GM23338 (cell line): ENCODE results near the gene OR5K3.

ENCODE experiments used
- CTCF ChIP-seq, 2 experiments: fragments of 200-600 bp in 1 of 2; sonication (generic) in 1 of 2; conservative IDR thresholded peaks; 2 replicates each; pipeline versions ENCODE4 v1.5.1 to v1.6.1; 2016 to 2017; ENCODE audit warnings: antibody characterized with exemption in 2 of 2, low read depth in 2 of 2, mild to moderate bottlenecking in 2 of 2, moderate library complexity in 1 of 2
- EZH2 ChIP-seq: fragments of 200-600 bp; sonication (generic); IDR thresholded peaks from one replicate; pipeline ENCODE4 v1.8.0; 2017; ENCODE audit warnings: antibody characterized with exemption, mild to moderate bottlenecking, low read depth; ENCODE audit not compliant: unreplicated experiment
- EZH2phosphoT487 ChIP-seq: fragments of 200-600 bp; sonication (generic); IDR thresholded peaks from one replicate; pipeline ENCODE4 v1.8.1; 2018; ENCODE audit warnings: antibody characterized with exemption; ENCODE audit not compliant: unreplicated experiment
- POLR2AphosphoS5 ChIP-seq: IDR thresholded peaks from 2 replicates; pipeline ENCODE4 v1.6.1; 2016; ENCODE audit warnings: antibody characterized with exemption, low read depth
- REST ChIP-seq: IDR thresholded peaks from one replicate; pipeline ENCODE4 v1.6.1; 2018; ENCODE audit warnings: antibody characterized with exemption; ENCODE audit not compliant: unreplicated experiment

- TF ChIP-seq CTCF (conservative IDR thresholded peaks at IDR 0.05; ENCODE audit: low read depth in 2 of 2) (no peak), EZH2phosphoT487 (no peak), POLR2AphosphoS5 (no peak), EZH2 (no peak), REST (no peak)
These were observed 13.8 kb upstream of the OR5K3 start for GRCh38 chr3:98376631-98377030.
